HG02840 (cell line): ENCODE measurements around the gene LMF2.
"Not testable (repeated sequence)": the region's sequence is repeated elsewhere in the genome, so short reads cannot be mapped to it uniquely, and the experiment has no call there.

Experiments used
- ATAC-seq: cut with Tn5 transposase; IDR thresholded peaks from one replicate; pipeline ENCODE4 v1.9.1; 2021; ENCODE audit warnings: mild to moderate bottlenecking, moderate library complexity, moderate number of reproducible peaks; ENCODE audit not compliant: unreplicated experiment, low FRiP score

Gene LMF2

GRCh38 chr22:50507421-50507990 is at the start of gene LMF2:
Gene LMF2, minus strand, starts transcription at chr22:50507702. Its CDS starts 27 bp downstream, at chr22:50507675.
- peak; percentile 45 for ATAC-seq

GRCh38 chr22:50556703-50557102 is 49.2 kb upstream of the LMF2 start:
- no peak for ATAC-seq

GRCh38 chr22:50553310-50553709 is 45.8 kb upstream of the LMF2 start:
- ATAC-seq: no peak

GRCh38 chr22:50551160-50551752 is 43.8 kb upstream of the LMF2 start:
- no peak for ATAC-seq

GRCh38 chr22:50550395-50550794 is 42.9 kb upstream of the LMF2 start:
- ATAC-seq: no peak

GRCh38 chr22:50548921-50549790 is 41.7 kb upstream of the LMF2 start:
- ATAC-seq: no peak

- ATAC-seq: no peak
Observed at GRCh38 chr22:50548040-50548920, 40.8 kb upstream of the LMF2 start.

- ATAC-seq: no peak
Observed at GRCh38 chr22:50547263-50547985, 39.9 kb upstream of the LMF2 start.

GRCh38 chr22:50546326-50547262 is 39.1 kb upstream of the LMF2 start:
- no peak for ATAC-seq

GRCh38 chr22:50545522-50546325 is 38.2 kb upstream of the LMF2 start, which contains the start of gene KLHDC7B:
Gene KLHDC7B, plus strand, starts transcription at chr22:50545899. Its CDS starts 345 bp downstream, at chr22:50546244.
- no peak for ATAC-seq

GRCh38 chr22:50544746-50545253 is 37.3 kb upstream of the LMF2 start:
- ATAC-seq: no peak

GRCh38 chr22:50544078-50544745 is 36.7 kb upstream of the LMF2 start:
- ATAC-seq: no peak

- ATAC-seq: no peak
Observed at GRCh38 chr22:50542416-50542927, 35.0 kb upstream of the LMF2 start.

- not testable (repeated sequence) for ATAC-seq
Observed at GRCh38 chr22:50541667-50542026, 34.1 kb upstream of the LMF2 start.

GRCh38 chr22:50540381-50540780 is 32.9 kb upstream of the LMF2 start:
- ATAC-seq: no peak

GRCh38 chr22:50537765-50538164 is 30.3 kb upstream of the LMF2 start:
- ATAC-seq: no peak

- ATAC-seq: no peak
Observed at GRCh38 chr22:50536226-50536625, 28.7 kb upstream of the LMF2 start.
